Panc1 (cell line): ENCODE measurements around the gene VSX1. TPM values are rescaled to one million over a fixed set of nuclear protein-coding genes. Genes with fewer than 3 reads are reported as not detected.
A peak's percentile ranks its signal among the peaks of the same experiment; 100 is the strongest.

ENCODE experiments used
- ATAC-seq: fragments of 200-7000 bp; cut with Tn5 transposase; 2 replicates; pipeline ENCODE4 v1.9.1; 2020; ENCODE audit warnings: mild to moderate bottlenecking, moderate library complexity
- BruUV-seq: library from RNA; stranded (reverse); fragments of 400-500 nt; replicated peaks from 2 replicates; lab custom pipeline; 2021; lab: Mats Ljungman, UMichigan
- CTCF ChIA-PET: fragments of 300-600 bp; sonication (Branson Sonifier 250); formaldehyde crosslinking; loops from one replicate; lab custom pipeline; 2022; ENCODE audit warnings: antibody characterized with exemption; lab: Charles Lee
- POLR2A ChIA-PET: fragments of 300-600 bp; sonication (Branson Sonifier 250); formaldehyde crosslinking; loops from one replicate; lab custom pipeline; 2022; ENCODE audit warnings: antibody characterized with exemption; lab: Charles Lee
- DNase-seq: peaks from one replicate; pipeline ENCODE4 v3.0.0-alpha.2; 2010; ENCODE audit warnings: low read depth, low spot score
- H3K27ac ChIP-seq: 2 replicates; pipeline ENCODE4 v1.5.1; 2011; ENCODE audit warnings: mild to moderate bottlenecking, low read length, inconsistent platforms
- H3K27me3 ChIP-seq: fragments of 200-500 bp; sonication (Bioruptor generic); 2 replicates; pipeline ENCODE4 v1.6.0; 2014; ENCODE audit warnings: low read length, inconsistent platforms; ENCODE audit not compliant: control insufficient read depth, insufficient read depth
- H3K36me3 ChIP-seq: fragments of 200-500 bp; sonication (Bioruptor generic); 2 replicates; pipeline ENCODE4 v1.5.1; 2014; ENCODE audit warnings: inconsistent platforms, mild to moderate bottlenecking, low read length, moderate library complexity; ENCODE audit not compliant: control insufficient read depth, insufficient read depth
- H3K4me1 ChIP-seq: 2 replicates; pipeline ENCODE4 v1.5.1; 2011; ENCODE audit warnings: inconsistent platforms, mild to moderate bottlenecking, low read length, moderate library complexity; ENCODE audit not compliant: control insufficient read depth, insufficient read depth
- H3K4me3 ChIP-seq, 2 experiments: 2 replicates each; pipeline ENCODE4 v1.5.1; 2011 to 2012; ENCODE audit warnings: low read depth in 2 of 2, low read length in 2 of 2, mild to moderate bottlenecking in 2 of 2, inconsistent platforms in 1 of 2, moderate library complexity in 1 of 2
- H3K9me3 ChIP-seq: fragments of 200-500 bp; sonication (Bioruptor generic); 2 replicates; pipeline ENCODE4 v1.5.1; 2014; ENCODE audit warnings: low read depth, mild to moderate bottlenecking, inconsistent platforms, low read length, moderate library complexity; ENCODE audit not compliant: control insufficient read depth, insufficient read depth
- POLR2AphosphoS5 ChIP-seq: IDR thresholded peaks from 2 replicates; pipeline ENCODE4 v1.6.1; 2012; ENCODE audit warnings: mild to moderate bottlenecking, low read depth, low read length, moderate library complexity
- SIN3A ChIP-seq: IDR thresholded peaks from 2 replicates; pipeline ENCODE4 v1.6.1; 2012; ENCODE audit warnings: low read depth, mild to moderate bottlenecking, low read length, moderate library complexity, borderline replicate concordance; ENCODE audit not compliant: insufficient read depth
- TCF7L2 ChIP-seq: IDR thresholded peaks from 2 replicates; pipeline ENCODE4 v1.6.1; 2011; ENCODE audit warnings: mild to moderate bottlenecking, low read depth, low read length, inconsistent platforms
- in situ Hi-C: cut with HindIII; loops from 2 replicates; pipeline ENCODE4 v1.10.0; 2016; ENCODE audit warnings: low sequenced_read_pairs, low pct_unique_long_range_greater_than_20kb
- intact Hi-C: fragments of 100-400 bp; cut with micrococcal nuclease; formaldehyde crosslinking; loops from one replicate; pipeline ENCODE4 v1.10.0; 2022; ENCODE audit not compliant: unreplicated experiment
- total RNA-seq: library from RNA; stranded (reverse); gene quantifications from one replicate; pipeline ENCODE4 v1.2.1, GENCODE V29; 2021; ENCODE audit not compliant: unreplicated experiment
- TF ChIP-seq, protein P1 (sequence below), 2 experiments: IDR thresholded peaks; 2 replicates each; pipeline ENCODE4 v1.6.1; 2011 to 2012; ENCODE audit warnings: low read depth in 2 of 2, control low read depth in 1 of 2, low read length in 1 of 2, mild to moderate bottlenecking in 1 of 2, moderate library complexity in 1 of 2; ENCODE audit not compliant: insufficient read depth in 1 of 2
- TF ChIP-seq, protein P2 (sequence below): fragments of 450-650 bp; IDR thresholded peaks from 2 replicates; pipeline ENCODE4 v1.5.1; 2017; ENCODE audit warnings: mild to moderate bottlenecking

VSX1 gene
- total RNA-seq, 1 experiment from 2014 or later = 0.21 TPM

DNA sequence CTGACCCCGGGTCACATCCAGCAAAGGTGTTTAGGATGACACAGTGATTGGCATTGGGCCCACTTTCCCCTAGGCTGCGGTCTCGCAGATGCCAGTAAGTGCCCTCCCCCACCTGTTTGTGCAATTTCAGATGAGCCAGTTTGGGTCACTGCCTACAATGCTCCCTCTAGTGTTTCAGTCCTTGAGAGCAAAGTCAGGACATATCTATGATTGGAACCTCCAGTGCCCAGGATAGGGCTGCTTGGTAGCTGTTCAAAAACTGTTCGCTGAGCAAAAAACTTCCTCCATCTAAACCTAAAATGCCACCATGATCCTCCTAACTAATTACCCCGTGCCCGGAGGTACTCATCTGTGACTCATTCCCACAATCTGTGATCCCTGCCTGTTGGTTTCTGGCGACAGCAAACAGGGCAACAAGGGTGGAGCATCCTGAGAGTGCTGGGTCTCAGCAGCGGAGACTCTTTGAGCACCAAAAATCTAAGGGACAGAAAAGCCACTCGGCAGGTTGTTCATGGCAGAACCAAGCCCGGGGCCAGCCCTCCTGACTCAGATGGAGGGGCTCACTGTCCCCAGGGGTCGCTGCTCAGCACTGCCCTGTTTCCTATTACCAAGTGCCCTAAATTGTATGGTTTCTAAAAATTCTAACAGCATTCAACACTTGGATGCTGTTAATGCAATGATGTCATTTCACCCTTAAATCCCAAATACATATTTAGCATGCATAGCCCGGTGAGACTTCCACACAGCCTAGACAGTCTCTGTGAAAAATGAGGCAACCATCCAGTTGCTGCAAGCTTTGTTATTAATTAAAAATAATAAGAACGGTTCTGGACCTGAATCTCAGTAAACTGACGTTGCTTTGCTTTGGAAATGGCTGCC, 5.0 kb downstream of the VSX1 start:
- POLR2A ChIA-PET = no interaction called here
- TF ChIP-seq, protein P1, sequence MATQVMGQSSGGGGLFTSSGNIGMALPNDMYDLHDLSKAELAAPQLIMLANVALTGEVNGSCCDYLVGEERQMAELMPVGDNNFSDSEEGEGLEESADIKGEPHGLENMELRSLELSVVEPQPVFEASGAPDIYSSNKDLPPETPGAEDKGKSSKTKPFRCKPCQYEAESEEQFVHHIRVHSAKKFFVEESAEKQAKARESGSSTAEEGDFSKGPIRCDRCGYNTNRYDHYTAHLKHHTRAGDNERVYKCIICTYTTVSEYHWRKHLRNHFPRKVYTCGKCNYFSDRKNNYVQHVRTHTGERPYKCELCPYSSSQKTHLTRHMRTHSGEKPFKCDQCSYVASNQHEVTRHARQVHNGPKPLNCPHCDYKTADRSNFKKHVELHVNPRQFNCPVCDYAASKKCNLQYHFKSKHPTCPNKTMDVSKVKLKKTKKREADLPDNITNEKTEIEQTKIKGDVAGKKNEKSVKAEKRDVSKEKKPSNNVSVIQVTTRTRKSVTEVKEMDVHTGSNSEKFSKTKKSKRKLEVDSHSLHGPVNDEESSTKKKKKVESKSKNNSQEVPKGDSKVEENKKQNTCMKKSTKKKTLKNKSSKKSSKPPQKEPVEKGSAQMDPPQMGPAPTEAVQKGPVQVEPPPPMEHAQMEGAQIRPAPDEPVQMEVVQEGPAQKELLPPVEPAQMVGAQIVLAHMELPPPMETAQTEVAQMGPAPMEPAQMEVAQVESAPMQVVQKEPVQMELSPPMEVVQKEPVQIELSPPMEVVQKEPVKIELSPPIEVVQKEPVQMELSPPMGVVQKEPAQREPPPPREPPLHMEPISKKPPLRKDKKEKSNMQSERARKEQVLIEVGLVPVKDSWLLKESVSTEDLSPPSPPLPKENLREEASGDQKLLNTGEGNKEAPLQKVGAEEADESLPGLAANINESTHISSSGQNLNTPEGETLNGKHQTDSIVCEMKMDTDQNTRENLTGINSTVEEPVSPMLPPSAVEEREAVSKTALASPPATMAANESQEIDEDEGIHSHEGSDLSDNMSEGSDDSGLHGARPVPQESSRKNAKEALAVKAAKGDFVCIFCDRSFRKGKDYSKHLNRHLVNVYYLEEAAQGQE (IDR thresholded peaks at IDR 0.05; ENCODE audit: insufficient read depth in 1 of 2, low read depth in 2 of 2, low read length in 1 of 2) = no peak
- TF ChIP-seq SIN3A (no peak), POLR2AphosphoS5 (peak; percentile 46; the same call in 1 of the 2 replicates), TCF7L2 (no peak)
- TF ChIP-seq, protein P2, sequence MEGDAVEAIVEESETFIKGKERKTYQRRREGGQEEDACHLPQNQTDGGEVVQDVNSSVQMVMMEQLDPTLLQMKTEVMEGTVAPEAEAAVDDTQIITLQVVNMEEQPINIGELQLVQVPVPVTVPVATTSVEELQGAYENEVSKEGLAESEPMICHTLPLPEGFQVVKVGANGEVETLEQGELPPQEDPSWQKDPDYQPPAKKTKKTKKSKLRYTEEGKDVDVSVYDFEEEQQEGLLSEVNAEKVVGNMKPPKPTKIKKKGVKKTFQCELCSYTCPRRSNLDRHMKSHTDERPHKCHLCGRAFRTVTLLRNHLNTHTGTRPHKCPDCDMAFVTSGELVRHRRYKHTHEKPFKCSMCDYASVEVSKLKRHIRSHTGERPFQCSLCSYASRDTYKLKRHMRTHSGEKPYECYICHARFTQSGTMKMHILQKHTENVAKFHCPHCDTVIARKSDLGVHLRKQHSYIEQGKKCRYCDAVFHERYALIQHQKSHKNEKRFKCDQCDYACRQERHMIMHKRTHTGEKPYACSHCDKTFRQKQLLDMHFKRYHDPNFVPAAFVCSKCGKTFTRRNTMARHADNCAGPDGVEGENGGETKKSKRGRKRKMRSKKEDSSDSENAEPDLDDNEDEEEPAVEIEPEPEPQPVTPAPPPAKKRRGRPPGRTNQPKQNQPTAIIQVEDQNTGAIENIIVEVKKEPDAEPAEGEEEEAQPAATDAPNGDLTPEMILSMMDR = peak; percentile 64
- peaks cover 32% of the 10 kb centered on the region for H3K4me1 ChIP-seq
- H3K27ac ChIP-seq = peak overlapping the region; percentile 60
- no peaks in the 10 kb centered on the region for H3K9me3 ChIP-seq
- BruUV-seq = no TSS peak
- H3K27me3 ChIP-seq = no peaks in the 10 kb centered on the region
- ATAC-seq = peak; percentile 82
- DNase-seq = peak; percentile 39
- H3K4me3 ChIP-seq = no peak overlapping the region
- no peaks in the 10 kb centered on the region for H3K36me3 ChIP-seq
- intact Hi-C loops = no loop called here
- in situ Hi-C loops = no loop called here
- CTCF ChIA-PET = no interaction called here

DNA sequence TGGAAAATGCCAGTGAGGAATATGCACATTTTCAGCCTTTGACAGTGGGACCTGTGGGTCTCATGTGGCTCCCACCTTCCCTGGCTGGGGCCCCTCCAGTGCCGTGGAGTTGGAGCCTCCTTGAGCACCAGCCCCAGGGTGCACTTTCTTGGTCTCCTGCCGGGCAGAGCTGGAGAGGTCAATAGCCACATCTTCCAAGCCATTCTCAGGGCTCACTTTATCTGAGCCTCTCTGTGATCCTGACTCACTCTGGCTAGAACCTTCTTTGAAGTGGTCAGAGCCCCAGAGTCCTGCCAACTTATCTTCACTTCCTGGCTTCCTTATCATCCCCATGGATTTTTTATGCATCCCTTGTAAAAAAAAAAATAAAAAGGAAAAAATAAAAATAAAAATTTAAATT, 5.7 kb downstream of the VSX1 start:
- peak; percentile 67; the same call in 1 of the 2 replicates for ATAC-seq
- intact Hi-C loops (no loop called here), in situ Hi-C loops (no loop called here)
- Histone ChIP-seq H3K36me3 (no peaks in the 10 kb centered on the region), H3K4me3 (no peak overlapping the region), H3K9me3 (no peaks in the 10 kb centered on the region), H3K4me1 (peaks cover 38% of the 10 kb centered on the region), H3K27me3 (no peaks in the 10 kb centered on the region), H3K27ac (peak overlapping the region; percentile 60)
- TF ChIP-seq TCF7L2 (peak; percentile 95), POLR2AphosphoS5 (no peak), SIN3A (no peak)
- TF ChIP-seq, protein P2 = no peak
- ChIA-PET POLR2A (no interaction called here), CTCF (no interaction called here)
- no peak for DNase-seq
- BruUV-seq = no TSS peak
